ENCODE data around the gene GLOD5.
"Not testable (repeated sequence)": the region's sequence is repeated elsewhere in the genome, so short reads cannot be mapped to it uniquely, and the experiment has no call there.

The GLOD5 gene

GRCh38 chrX:48816014-48816810 is 54.7 kb downstream of the GLOD5 start:
- 92% methylated on average over 17 of the region's 18 CpGs for WGBS
- Histone ChIP-seq H3K4me3 (ENCODE audit: low read length) (no peak overlapping the region), H3K36me3 (ENCODE audit: insufficient read depth, low read length) (peaks cover 17% of the 10 kb centered on the region)

GRCh38 chrX:48818098-48818497 is 56.6 kb downstream of the GLOD5 start:
- WGBS: 95% methylated on average over 16 of the region's 16 CpGs
- no peaks in the 10 kb centered on the region for H3K9me3 ChIP-seq (ENCODE audit: insufficient read depth, low read depth, low read length)
- no peaks in the 10 kb centered on the region for H3K4me1 ChIP-seq (ENCODE audit: insufficient read depth, low read length)
- no peak overlapping the region for H3K4me3 ChIP-seq (ENCODE audit: low read length)
- no peak overlapping the region for H3K9ac ChIP-seq (ENCODE audit: low read depth, low read length)
- no peak overlapping the region for H3K27ac ChIP-seq (ENCODE audit: low read depth, low read length)
- H3K36me3 ChIP-seq (ENCODE audit: insufficient read depth, low read length): peaks cover 24% of the 10 kb centered on the region
- no peaks in the 10 kb centered on the region for H3K27me3 ChIP-seq (ENCODE audit: insufficient read depth, low read length)

More at GRCh38 chrX:48816014-48816810, 54.7 kb downstream of the GLOD5 start:
- Histone ChIP-seq H3K9me3 (ENCODE audit: insufficient read depth, low read depth, low read length) (no peaks in the 10 kb centered on the region), H3K4me1 (ENCODE audit: insufficient read depth, low read length) (no peaks in the 10 kb centered on the region), H3K27me3 (ENCODE audit: insufficient read depth, low read length) (no peaks in the 10 kb centered on the region), H3K27ac (ENCODE audit: low read depth, low read length) (no peak overlapping the region), H3K9ac (ENCODE audit: low read depth, low read length) (no peak overlapping the region)

- no peaks in the 10 kb centered on the region for H3K27me3 ChIP-seq (ENCODE audit: insufficient read depth, low read length)
- H3K9ac ChIP-seq (ENCODE audit: low read depth, low read length): no peak overlapping the region
- H3K36me3 ChIP-seq (ENCODE audit: insufficient read depth, low read length): peaks cover 31% of the 10 kb centered on the region
- H3K9me3 ChIP-seq (ENCODE audit: insufficient read depth, low read depth, low read length): no peaks in the 10 kb centered on the region
- H3K4me1 ChIP-seq (ENCODE audit: insufficient read depth, low read length): no peaks in the 10 kb centered on the region
- no peak overlapping the region for H3K4me3 ChIP-seq (ENCODE audit: low read length)
- 97% methylated on average over 4 of the region's 4 CpGs for WGBS
- no peak overlapping the region for H3K27ac ChIP-seq (ENCODE audit: low read depth, low read length)
These were observed 57.3 kb downstream of the GLOD5 start for GRCh38 chrX:48818866-48819265.

- not testable (repeated sequence) for H3K4me1 ChIP-seq (ENCODE audit: insufficient read depth, low read length); H3K9me3 ChIP-seq (ENCODE audit: insufficient read depth, low read depth, low read length); H3K4me3 ChIP-seq (ENCODE audit: low read length); H3K27ac ChIP-seq (ENCODE audit: low read depth, low read length); H3K27me3 ChIP-seq (ENCODE audit: insufficient read depth, low read length); H3K9ac ChIP-seq (ENCODE audit: low read depth, low read length)
- peaks cover 37% of the 10 kb centered on the region for H3K36me3 ChIP-seq (ENCODE audit: insufficient read depth, low read length)
- 97% methylated on average over 8 of the region's 9 CpGs for WGBS
These were observed 57.8 kb downstream of the GLOD5 start for GRCh38 chrX:48819394-48819793.

- Histone ChIP-seq H3K36me3 (ENCODE audit: insufficient read depth, low read length) (peaks cover 31% of the 10 kb centered on the region), H3K9ac (ENCODE audit: low read depth, low read length) (no peak overlapping the region), H3K9me3 (ENCODE audit: insufficient read depth, low read depth, low read length) (no peaks in the 10 kb centered on the region), H3K4me3 (ENCODE audit: low read length) (no peak overlapping the region), H3K27ac (ENCODE audit: low read depth, low read length) (no peak overlapping the region), H3K4me1 (ENCODE audit: insufficient read depth, low read length) (no peaks in the 10 kb centered on the region), H3K27me3 (ENCODE audit: insufficient read depth, low read length) (no peaks in the 10 kb centered on the region; the same call in 1 of the 2 replicates)
- 91% methylated on average over 6 of the region's 6 CpGs for WGBS
These were observed 61.5 kb downstream of the GLOD5 start for GRCh38 chrX:48823053-48823452.
